Measurements from ENCODE around the gene PSMB7.

GRCh38 chr9:124452326-124452725 lies 37.1 kb upstream of the PSMB7 start:
- no peak for TF ChIP-seq POLR2AphosphoS5 (IDR thresholded peaks at IDR 0.05)
- no peak for TF ChIP-seq POLR2A (IDR thresholded peaks at IDR 0.05)
